HG03558 (cell line): Measurements from ENCODE around the gene PRKN.
"Not testable (repeated sequence)": the region's sequence is repeated elsewhere in the genome, so short reads cannot be mapped to it uniquely, and the experiment has no call there.

Experiments used
- ATAC-seq: cut with Tn5 transposase; IDR thresholded peaks from one replicate; pipeline ENCODE4 v1.9.1; 2021; ENCODE audit warnings: moderate number of reproducible peaks; ENCODE audit not compliant: unreplicated experiment; ENCODE audit errors: extremely low read depth

Gene PRKN

GRCh38 chr6:161341638-161342037 is 1385.9 kb downstream of the PRKN start:
- no peak for ATAC-seq

GRCh38 chr6:161338015-161338414 is 1389.6 kb downstream of the PRKN start:
- no peak for ATAC-seq

DNA sequence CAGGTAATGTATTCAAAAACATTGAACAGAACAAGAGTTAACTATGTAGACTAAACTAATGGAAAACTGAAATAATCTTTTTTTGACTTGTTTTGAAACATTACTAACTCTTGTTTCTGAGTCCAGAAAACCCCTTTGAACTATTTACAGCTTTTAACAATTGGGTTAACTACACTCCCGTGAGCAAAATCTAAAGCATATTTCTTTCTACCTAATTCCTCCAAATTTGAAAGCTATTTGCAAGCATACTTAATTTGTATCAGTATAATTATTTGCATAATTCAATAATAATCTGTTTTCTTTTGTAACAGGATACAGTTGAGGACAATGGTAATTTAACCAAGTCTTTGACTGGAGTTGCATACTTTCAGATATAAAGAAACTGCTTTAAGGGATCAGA is 1391.1 kb downstream of the PRKN start:
- ATAC-seq: no peak

GRCh38 chr6:161333410-161333809 is 1394.2 kb downstream of the PRKN start:
- no peak for ATAC-seq

DNA sequence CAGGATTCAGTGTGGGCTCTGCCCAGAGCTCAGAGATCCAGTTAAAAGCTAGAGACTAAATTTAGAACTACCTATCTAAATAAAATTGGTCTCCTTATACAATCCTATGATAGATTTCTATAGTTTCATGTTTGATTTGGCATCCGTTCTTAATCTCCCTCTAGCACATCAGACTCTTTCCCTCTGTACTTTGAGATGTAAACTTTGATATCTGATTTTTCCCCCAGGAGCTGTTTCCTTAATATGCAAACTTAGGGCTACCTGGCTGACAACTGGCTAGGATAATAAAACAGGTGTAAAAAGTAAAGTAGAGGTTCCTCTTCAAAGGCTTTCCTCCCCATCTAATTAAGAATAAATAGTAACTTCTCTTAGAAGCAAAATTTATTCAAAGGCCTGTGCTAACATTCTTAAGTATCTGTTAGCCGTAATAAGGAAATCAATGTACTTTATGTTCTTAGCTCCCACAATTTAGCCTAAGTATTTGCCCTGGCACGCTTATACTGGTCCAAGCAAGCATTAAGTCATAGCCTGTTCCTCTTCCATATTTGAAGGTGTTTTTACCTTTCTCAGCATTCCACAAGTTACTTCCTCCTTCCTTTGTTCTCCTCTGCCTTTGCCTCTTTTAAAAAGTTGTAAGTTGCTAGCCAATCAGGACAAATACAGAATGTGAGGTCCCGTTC is 1396.0 kb downstream of the PRKN start:
- not testable (repeated sequence) for ATAC-seq

- ATAC-seq: no peak
Measured at GRCh38 chr6:161327360-161327953, 1400.1 kb downstream of the PRKN start.

- no peak for ATAC-seq
Measured at GRCh38 chr6:161319231-161319630, 1408.3 kb downstream of the PRKN start.

- ATAC-seq: no peak
Measured at GRCh38 chr6:161318456-161318855, 1409.1 kb downstream of the PRKN start.

GRCh38 chr6:161316531-161316930 is 1411.0 kb downstream of the PRKN start:
- ATAC-seq: no peak

DNA sequence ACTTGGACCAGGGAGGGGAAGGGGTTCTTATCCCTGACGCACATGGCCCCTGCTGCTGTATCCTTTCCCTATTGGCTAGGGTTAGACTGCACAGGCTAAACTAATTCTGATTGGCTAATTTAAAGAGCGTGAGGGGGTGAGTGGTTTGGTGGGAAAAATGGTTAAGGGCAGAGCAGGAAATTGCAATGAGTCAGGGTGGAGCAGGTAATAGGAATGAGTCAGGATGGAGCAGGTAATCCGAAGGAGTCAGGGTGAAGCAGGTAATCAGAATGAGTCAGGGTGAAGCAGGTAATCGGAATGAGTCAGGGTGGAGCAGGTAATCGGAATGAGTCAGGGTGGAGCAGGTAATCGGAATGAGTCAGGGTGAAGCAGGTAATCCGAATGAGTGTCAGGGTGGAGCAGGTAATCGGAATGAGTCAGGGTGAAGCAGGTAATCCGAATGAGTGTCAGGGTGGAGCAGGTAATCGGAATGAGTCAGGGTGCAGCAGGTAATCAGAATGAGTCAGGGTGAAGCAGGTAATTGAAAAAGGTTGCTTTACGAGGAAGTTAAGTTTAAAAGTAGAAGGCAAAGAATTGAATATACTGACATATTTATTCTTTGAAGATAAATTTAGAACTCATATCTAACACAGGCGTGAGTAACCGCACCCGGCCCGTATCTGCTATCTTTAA is 1412.2 kb downstream of the PRKN start:
- not testable (repeated sequence) for ATAC-seq

DNA sequence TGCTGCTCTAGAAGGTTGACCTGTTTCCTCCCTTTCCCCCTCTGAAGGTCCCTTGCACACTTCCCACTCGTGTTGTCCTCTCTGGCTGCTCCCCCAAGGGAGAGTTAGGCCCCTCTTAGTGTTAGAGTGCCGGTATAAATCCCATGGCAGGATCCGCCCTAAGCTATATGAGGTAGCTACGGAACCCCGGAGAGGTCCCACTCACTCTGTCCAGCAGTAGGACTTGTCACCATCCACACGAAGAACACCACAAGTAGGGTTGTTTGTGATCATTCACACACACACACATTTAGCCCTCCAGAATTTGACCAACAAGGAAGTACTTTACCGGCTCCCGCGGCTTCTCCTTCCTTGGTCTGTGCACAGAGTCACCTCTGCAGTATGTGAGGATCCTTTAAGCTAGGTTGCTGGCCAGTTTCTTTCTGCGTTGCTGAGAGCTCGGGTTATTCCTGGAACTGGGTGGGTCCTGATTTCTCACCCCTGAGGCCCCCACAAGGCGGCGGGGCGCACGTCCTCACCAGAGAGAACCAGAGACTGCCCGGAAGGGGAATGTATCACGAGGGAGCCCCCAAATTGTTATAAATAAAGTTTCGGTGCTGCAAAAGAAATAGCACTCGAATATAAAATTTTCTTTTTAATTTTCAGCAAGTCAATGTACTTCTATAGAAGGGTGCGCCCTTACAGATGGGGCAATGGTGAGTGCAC is 1412.9 kb downstream of the PRKN start:
- ATAC-seq: not testable (repeated sequence)

DNA sequence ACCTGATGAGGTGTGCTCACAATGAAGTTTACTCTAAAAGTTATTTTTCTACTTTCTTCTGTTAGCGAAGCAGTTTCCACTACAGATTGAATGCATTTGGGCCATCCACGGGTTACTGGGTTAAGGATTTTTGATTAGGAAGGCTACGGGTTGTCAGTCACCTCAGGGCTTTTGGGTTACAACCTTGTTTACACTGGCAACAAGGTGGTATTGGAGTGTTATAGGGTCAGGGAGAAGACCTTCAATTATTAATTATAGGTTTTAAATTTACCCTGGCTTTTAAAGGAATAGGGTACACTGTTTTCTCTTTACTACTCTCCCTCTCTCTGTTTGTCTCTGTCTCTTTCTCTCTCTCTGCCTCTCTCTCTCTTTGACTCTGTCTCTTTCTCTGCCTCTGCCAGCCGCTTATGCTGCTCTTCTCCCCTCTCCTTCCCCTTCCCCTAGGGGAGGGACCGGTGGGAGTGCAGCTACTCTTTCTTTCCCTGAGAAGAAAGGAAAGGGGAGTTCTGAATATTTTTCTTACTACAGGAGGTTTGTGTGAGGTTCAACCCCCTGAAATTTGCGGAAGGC is 1413.5 kb downstream of the PRKN start:
- no peak for ATAC-seq

DNA sequence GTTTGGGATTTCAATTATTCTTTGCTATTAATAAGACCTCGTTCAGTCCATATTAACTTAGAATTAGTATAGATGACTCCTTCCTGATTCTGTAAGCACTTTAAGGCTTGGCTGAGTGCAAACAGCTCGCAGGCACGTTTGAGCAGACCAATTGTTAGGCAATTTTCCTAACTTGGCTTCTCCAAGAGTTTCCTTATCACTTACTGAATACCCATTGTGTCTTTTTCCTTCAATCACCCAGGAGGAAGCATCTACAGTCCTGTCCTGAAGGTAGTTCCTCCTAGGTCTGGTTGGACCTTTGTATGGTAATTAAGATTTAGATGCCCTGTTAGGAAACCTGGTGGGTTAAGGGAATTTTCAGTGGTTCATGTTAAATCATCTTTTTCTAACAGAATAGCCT is 1414.1 kb downstream of the PRKN start:
- ATAC-seq: not testable (repeated sequence)

DNA sequence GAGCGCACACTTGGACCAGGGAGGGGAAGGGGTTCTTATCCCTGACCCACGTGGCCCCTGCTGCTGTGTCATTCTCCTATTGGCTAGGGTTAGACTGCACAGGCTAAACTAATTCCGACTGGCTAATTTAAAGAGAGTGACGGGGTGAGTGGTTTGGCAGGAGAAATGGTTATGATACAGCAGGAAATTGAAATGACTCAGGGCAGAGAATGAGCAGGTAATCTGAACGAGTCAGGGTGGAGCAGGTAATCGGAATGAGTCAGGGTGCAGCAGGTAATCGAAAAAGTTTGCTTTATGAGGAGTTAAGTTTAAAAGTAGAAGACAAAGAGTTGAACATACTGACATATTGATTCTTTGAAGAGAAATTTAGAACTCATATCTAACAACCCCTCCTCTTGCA is 1417.8 kb downstream of the PRKN start:
- ATAC-seq: not testable (repeated sequence)

DNA sequence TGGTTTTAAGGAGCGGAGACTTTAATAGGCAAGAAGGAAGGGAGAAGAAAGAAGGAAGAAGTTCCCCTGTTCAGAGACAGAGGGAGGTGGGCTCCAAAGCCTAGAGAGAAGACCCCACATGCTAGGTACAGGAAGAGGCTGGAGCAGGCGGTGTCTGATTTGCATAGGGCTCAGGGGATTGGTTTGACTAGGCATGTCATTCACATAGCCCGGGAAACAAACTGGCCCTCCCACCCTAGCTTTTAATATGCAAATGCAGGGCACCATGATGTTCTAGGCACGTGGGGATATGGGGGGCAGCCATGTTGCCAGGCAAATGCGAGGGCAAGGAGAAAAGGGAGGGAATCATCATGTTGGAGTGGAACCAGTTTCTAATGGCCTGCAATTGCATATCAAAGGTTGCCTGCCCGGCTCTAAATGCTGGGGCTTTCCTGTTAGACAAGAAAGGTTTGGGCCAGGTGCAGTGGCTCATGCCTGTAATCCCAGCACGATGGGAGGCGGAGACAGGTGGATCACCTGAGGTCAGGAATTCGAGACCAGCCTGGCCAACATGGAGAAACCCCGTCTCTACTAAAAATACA is 1419.4 kb downstream of the PRKN start:
- no peak for ATAC-seq

GRCh38 chr6:161305860-161306259 is 1421.7 kb downstream of the PRKN start:
- no peak for ATAC-seq

DNA sequence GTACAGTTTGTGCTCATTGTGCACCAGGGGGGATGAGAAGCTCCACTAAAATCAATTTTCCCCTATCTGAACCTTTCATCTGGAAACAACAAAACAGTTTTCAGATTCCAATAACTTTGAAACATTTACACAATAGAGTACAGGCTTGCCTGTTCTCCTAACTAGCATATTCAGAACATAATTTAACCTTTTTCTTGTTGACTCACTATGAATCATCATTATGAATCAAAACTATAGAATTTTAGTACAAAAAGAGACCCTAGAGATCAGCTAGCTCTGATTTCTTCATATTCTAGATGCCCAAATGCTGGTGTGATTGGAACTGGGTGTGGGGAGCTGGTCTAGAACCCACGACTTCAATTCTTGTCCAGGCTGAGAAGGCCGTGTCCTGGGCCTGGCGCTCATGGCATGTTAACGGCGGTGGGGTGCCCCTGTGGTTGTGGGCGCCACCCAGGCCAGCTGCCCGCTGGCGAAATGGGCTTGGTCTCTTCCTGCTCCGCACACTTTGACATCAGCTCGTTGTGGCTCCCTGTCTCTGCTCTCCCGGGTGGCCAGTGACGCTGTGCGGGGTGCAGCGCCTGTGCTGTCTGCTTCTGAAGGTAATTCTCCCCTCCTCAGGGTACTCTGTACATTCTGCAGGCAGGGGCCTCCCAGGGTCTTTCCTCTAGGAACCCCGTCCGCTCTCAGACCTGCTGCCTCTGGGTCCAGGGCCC is 1423.8 kb downstream of the PRKN start:
- no peak for ATAC-seq

- no peak for ATAC-seq
Measured at GRCh38 chr6:161302949-161303348, 1424.6 kb downstream of the PRKN start.

- no peak for ATAC-seq
Measured at GRCh38 chr6:161301338-161301737, 1426.2 kb downstream of the PRKN start.

GRCh38 chr6:161300823-161301222 is 1426.7 kb downstream of the PRKN start:
- no peak for ATAC-seq
